PC-9 (cell line): ENCODE data around the gene SAMD14. TPM values are rescaled to one million over a fixed set of nuclear protein-coding genes. Genes with fewer than 3 reads are reported as not detected.
A peak's percentile ranks its signal among the peaks of the same experiment; 100 is the strongest.

Experiments
- BruUV-seq: library from RNA; stranded (reverse); fragments of 400-500 nt; replicated peaks from 2 replicates; lab custom pipeline; 2021; lab: Mats Ljungman, UMichigan
- CTCF ChIA-PET: fragments of 300-600 bp; sonication (Branson Sonifier 250); formaldehyde crosslinking; loops from one replicate; lab custom pipeline; 2022; ENCODE audit warnings: antibody characterized with exemption; lab: Charles Lee
- POLR2A ChIA-PET: fragments of 300-600 bp; sonication (Branson Sonifier 250); formaldehyde crosslinking; loops from one replicate; lab custom pipeline; 2022; ENCODE audit warnings: antibody characterized with exemption; ENCODE audit not compliant: unreplicated experiment; lab: Charles Lee
- DNase-seq, 2 experiments: peaks; one replicate each; pipeline versions ENCODE4 v3.0.0 to v3.0.0-alpha.2; 2015 to 2022; ENCODE audit warnings: mixed read lengths in 1 of 2
- H2AFZ ChIP-seq: fragments of 200-600 bp; sonication (generic); 2 replicates; pipeline ENCODE4 v1.8.1; 2017; ENCODE audit warnings: antibody characterized with exemption
- H3F3A ChIP-seq: fragments of 200-600 bp; sonication (generic); 2 replicates; pipeline ENCODE4 v1.8.1; 2017; ENCODE audit warnings: antibody characterized with exemption, mild to moderate bottlenecking, low read depth; ENCODE audit not compliant: insufficient read depth
- H3K27ac ChIP-seq: fragments of 200-600 bp; sonication (generic); 2 replicates; pipeline ENCODE4 v1.6.1; 2016; ENCODE audit warnings: mixed run types
- H3K27me3 ChIP-seq: fragments of 200-600 bp; sonication (generic); 2 replicates; pipeline ENCODE4 v1.6.1; 2016; ENCODE audit warnings: low read depth, mixed run types; ENCODE audit not compliant: insufficient read depth
- H3K36me3 ChIP-seq: fragments of 200-600 bp; sonication (generic); 2 replicates; pipeline ENCODE4 v1.6.1; 2016; ENCODE audit warnings: low read depth, mixed run types
- H3K4me1 ChIP-seq: fragments of 200-600 bp; sonication (generic); replicated peaks from 2 replicates; pipeline ENCODE4 v1.6.1; 2016; ENCODE audit warnings: mixed run types; ENCODE audit not compliant: insufficient read depth
- H3K4me2 ChIP-seq: fragments of 200-600 bp; sonication (generic); 2 replicates; pipeline ENCODE4 v1.6.1; 2017; ENCODE audit warnings: mixed run types
- H3K4me3 ChIP-seq: fragments of 200-600 bp; sonication (generic); 2 replicates; pipeline ENCODE4 v1.6.1; 2016; ENCODE audit warnings: mixed run types
- H3K79me2 ChIP-seq: fragments of 200-600 bp; sonication (generic); 2 replicates; pipeline ENCODE4 v1.6.1; 2017; ENCODE audit warnings: low read depth, mixed run types
- H3K9me2 ChIP-seq: fragments of 200-600 bp; sonication (generic); 2 replicates; pipeline ENCODE4 v1.8.1; 2017; ENCODE audit warnings: mild to moderate bottlenecking; ENCODE audit not compliant: insufficient read depth
- H3K9me3 ChIP-seq: fragments of 200-600 bp; sonication (generic); 2 replicates; pipeline ENCODE4 v1.8.1; 2016; ENCODE audit warnings: low read depth; ENCODE audit not compliant: insufficient read depth
- H4K20me1 ChIP-seq: fragments of 200-600 bp; sonication (generic); 2 replicates; pipeline ENCODE4 v1.8.1; 2017; ENCODE audit not compliant: insufficient read depth
- CTCF ChIP-seq: fragments of 200-600 bp; sonication (generic); conservative IDR thresholded peaks from 2 replicates; pipeline ENCODE4 v1.6.1; 2017; ENCODE audit warnings: mixed run types, antibody characterized with exemption, mild to moderate bottlenecking, moderate library complexity
- EZH2 ChIP-seq: fragments of 200-600 bp; sonication (generic); IDR thresholded peaks from 2 replicates; pipeline ENCODE4 v1.8.0; 2017; ENCODE audit warnings: antibody characterized with exemption, low read depth
- intact Hi-C: fragments of 100-400 bp; cut with micrococcal nuclease; formaldehyde crosslinking; loops from one replicate; pipeline ENCODE4 v1.10.0; 2022; ENCODE audit not compliant: unreplicated experiment
- total RNA-seq: library from RNA; stranded (reverse); gene quantifications from 2 replicates; pipeline ENCODE4 v1.2.3, GENCODE V29; 2021

SAMD14 gene
- total RNA-seq, 1 experiment from 2014 or later, result 0.17 TPM

DNA sequence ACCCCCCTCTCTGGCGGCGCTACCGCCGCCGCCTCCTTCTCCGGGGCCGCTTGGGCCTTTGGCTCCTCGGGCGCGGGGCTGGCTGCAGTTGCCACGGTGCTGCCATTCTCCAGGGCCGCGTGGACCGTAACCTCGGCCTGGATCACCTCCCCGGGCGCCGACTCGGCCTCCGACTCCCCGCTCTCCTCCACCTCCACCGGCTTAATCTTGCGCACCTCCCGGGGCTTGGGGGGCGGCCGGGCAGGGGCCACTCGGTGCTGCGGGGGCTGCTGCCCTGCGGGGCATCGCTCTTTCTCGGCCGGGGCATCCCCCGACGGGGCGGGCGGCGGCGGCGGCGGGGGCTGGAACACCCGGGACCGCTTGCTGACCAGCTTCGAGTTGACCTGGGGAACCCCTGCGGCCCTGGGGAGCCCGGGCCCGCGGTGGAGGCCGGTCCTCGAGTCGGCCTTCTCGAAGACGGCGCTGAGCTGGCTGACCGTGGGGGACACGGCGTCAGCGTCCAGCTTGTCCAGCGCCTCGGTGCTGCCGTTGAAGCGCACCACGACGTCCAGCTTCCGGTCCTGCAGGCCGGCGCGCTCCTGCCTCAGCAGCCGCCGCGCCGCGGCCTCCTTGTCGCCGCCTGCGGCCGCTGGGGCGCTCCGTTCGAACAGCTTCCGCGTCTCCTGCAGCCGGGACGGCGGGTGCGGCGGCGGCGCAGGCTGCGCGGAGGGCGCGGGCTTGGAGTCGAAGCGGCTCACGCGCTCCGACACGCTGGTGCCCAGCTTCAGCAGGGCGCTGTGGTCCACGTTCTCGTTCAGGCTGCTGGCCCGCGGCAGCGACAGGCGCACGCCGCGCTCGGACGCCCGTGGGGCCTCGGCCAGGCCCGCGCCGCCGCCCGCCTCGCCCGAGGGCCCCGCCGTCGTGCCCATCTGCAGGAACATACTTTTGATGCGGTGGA is 19.7 kb upstream of the SAMD14 start:
- DNase-seq, result peak in 1 of 2 experiments; percentile 49
- H4K20me1 ChIP-seq, result peaks cover 41% of the 10 kb centered on the region
- no TSS peak for BruUV-seq
- CTCF ChIA-PET, result interaction anchor here (0.9 kb wide), 1 partner anchor 9 kb away, joined by 8 read pairs; no protein-coding TSS in a partner anchor
- H3K27me3 ChIP-seq, result no peaks in the 10 kb centered on the region
- peak overlapping the region; percentile 57 for H2AFZ ChIP-seq
- POLR2A ChIA-PET, result interaction anchor here (0.6 kb wide), 1 partner anchor 90 kb away, joined by 3 read pairs; no protein-coding TSS in a partner anchor
- peaks cover 51% of the 10 kb centered on the region for H3F3A ChIP-seq
- intact Hi-C loops, result loop anchor here (5.0 kb wide), 1 partner anchor 262 kb away; no protein-coding TSS in a partner anchor
- H3K27ac ChIP-seq, result no peak overlapping the region
- TF ChIP-seq EZH2 (no peak), CTCF (no peak)
- no peaks in the 10 kb centered on the region for H3K9me2 ChIP-seq
- peaks cover 56% of the 10 kb centered on the region for H3K79me2 ChIP-seq
- H3K4me2 ChIP-seq, result peak overlapping the region; percentile 95
- H3K4me1 ChIP-seq, result peaks cover 71% of the 10 kb centered on the region
- H3K36me3 ChIP-seq, result peaks cover 6% of the 10 kb centered on the region; the same call in 1 of the 2 replicates
- peak overlapping the region; percentile 70 for H3K4me3 ChIP-seq
- no peaks in the 10 kb centered on the region for H3K9me3 ChIP-seq

- Histone ChIP-seq H3K79me2 (peaks cover 56% of the 10 kb centered on the region), H3K4me1 (peaks cover 71% of the 10 kb centered on the region), H3K36me3 (peaks cover 12% of the 10 kb centered on the region; the same call in 1 of the 2 replicates), H3K27me3 (no peaks in the 10 kb centered on the region), H3K4me2 (peak overlapping the region; percentile 95), H3K9me3 (no peaks in the 10 kb centered on the region), H2AFZ (peak overlapping the region; percentile 57; the same call in 1 of the 2 replicates), H3K27ac (no peak overlapping the region), H3K4me3 (peak overlapping the region; percentile 70), H3K9me2 (no peaks in the 10 kb centered on the region), H3F3A (peaks cover 50% of the 10 kb centered on the region), H4K20me1 (peaks cover 48% of the 10 kb centered on the region)
- no peak for TF ChIP-seq CTCF
- ChIA-PET POLR2A (no interaction called here), CTCF (no interaction called here)
- intact Hi-C loops, result no loop called here
- BruUV-seq, result no TSS peak
- no peak for DNase-seq
Measured at GRCh38 chr17:50149091-50149416, 19.1 kb upstream of the SAMD14 start.

GRCh38 chr17:50148226-50149090 is 18.5 kb upstream of the SAMD14 start:
- BruUV-seq, result no TSS peak
- Histone ChIP-seq H3K27ac (no peak overlapping the region), H4K20me1 (peaks cover 52% of the 10 kb centered on the region), H3K4me1 (peaks cover 67% of the 10 kb centered on the region), H3K4me2 (peak overlapping the region; percentile 95), H3K79me2 (peaks cover 56% of the 10 kb centered on the region), H3K9me3 (no peaks in the 10 kb centered on the region), H3F3A (peaks cover 45% of the 10 kb centered on the region), H2AFZ (no peak overlapping the region), H3K36me3 (peaks cover 16% of the 10 kb centered on the region; the same call in 1 of the 2 replicates), H3K4me3 (peak overlapping the region; percentile 70), H3K9me2 (no peaks in the 10 kb centered on the region), H3K27me3 (no peaks in the 10 kb centered on the region)
- ChIA-PET POLR2A (interaction anchor here (0.7 kb wide), 1 partner anchor 10 kb away, joined by 4 read pairs; no protein-coding TSS in a partner anchor), CTCF (no interaction called here)
- DNase-seq, result peak in 1 of 2 experiments; percentile 76
- intact Hi-C loops, result no loop called here
- TF ChIP-seq EZH2 (no peak), CTCF (peak; percentile 31; the same call in 1 of the 2 replicates)
